ENCODE measurements around the gene SCN7A.

DNA sequence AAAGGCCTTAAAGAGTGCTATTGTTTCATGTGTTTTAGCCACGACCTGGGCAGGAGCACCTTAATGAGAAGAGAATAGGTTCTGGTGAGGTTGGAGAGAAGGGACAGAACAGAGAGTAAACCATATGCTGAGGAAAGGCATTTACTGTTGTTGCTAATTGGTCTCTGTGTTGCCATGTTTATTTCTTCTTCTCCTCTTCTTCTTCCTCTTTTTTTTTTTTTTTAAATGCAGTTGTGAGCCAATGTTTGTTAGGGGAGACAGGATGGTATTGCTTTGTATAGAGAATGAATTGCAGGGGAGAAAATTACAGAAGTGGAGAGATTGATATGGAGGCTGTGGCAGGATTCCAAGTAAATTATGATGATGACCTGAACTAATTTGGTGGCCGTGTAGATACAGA lies 120.9 kb downstream of the SCN7A start:
- TF ChIP-seq, protein P1, sequence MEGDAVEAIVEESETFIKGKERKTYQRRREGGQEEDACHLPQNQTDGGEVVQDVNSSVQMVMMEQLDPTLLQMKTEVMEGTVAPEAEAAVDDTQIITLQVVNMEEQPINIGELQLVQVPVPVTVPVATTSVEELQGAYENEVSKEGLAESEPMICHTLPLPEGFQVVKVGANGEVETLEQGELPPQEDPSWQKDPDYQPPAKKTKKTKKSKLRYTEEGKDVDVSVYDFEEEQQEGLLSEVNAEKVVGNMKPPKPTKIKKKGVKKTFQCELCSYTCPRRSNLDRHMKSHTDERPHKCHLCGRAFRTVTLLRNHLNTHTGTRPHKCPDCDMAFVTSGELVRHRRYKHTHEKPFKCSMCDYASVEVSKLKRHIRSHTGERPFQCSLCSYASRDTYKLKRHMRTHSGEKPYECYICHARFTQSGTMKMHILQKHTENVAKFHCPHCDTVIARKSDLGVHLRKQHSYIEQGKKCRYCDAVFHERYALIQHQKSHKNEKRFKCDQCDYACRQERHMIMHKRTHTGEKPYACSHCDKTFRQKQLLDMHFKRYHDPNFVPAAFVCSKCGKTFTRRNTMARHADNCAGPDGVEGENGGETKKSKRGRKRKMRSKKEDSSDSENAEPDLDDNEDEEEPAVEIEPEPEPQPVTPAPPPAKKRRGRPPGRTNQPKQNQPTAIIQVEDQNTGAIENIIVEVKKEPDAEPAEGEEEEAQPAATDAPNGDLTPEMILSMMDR (IDR thresholded peaks at IDR 0.05; ENCODE audit: low read depth, low read length), result no peak
- no peak for TF ChIP-seq EZH2phosphoT487 (IDR thresholded peaks at IDR 0.05; ENCODE audit: low read depth)

Data from OCI-LY3 (cell line).